ENCODE data around the gene STK32C. TPM values are rescaled to one million over a fixed set of nuclear protein-coding genes. Genes with fewer than 3 reads are reported as not detected.

The STK32C gene
- total RNA-seq, 1 donor, result 6.7 TPM

DNA sequence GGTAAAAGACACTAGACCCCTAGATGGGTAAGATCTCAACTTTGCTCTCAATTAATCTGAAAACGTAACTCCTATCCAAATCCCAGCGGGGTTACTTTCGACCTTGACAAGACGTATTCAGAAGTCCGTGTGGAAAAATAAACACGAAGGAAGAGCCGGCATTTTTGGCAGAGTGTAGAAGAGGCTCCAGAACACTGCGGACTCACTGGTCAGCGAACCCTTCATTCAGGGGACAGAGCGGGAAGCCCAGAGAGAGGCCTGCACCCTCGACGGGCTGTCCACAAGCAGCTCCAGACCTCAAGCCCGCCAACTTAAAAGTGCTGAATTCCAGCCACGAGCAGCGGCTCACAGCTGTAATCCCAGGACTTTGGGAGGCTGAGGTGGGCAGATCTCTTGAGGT, 66.3 kb downstream of the STK32C start:
- TF ChIP-seq CTCF (IDR thresholded peaks at IDR 0.05; ENCODE audit: insufficient read depth, low read length), result no peak
- no peak overlapping the region for H3K4me3 ChIP-seq (ENCODE audit: low read depth, low read length)
- no peak for DNase-seq (ENCODE audit: low read depth)

GRCh38 chr10:132241086-132241485, 66.7 kb downstream of the STK32C start:
- DNase-seq (ENCODE audit: low read depth), result no peak
- no peak for TF ChIP-seq CTCF (IDR thresholded peaks at IDR 0.05; ENCODE audit: insufficient read depth, low read length)
- H3K4me3 ChIP-seq (ENCODE audit: low read depth, low read length), result no peak overlapping the region

DNA sequence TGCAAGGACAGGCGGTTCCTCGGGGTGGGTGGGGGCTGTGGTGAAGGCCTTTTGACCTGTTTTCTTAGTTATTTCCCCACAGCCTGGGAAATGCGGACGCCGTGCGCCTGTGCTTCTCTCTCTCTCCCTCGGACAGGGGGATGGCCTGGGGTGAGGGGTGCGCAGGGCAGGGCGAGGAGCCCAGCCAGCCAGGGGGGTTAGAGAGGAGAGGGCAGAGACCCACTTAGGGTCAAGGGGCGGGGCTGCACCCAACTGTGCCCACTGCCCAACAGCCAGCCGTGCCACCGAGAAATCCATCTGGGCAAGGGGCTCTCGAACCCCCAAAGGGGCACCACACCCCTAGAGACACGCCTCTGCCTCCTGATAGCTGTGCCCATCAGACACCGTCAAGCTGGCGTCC, 67.2 kb downstream of the STK32C start:
- TF ChIP-seq CTCF (IDR thresholded peaks at IDR 0.05; ENCODE audit: insufficient read depth, low read length), result no peak
- no peak for DNase-seq (ENCODE audit: low read depth)
- H3K4me3 ChIP-seq (ENCODE audit: low read depth, low read length), result no peak overlapping the region

GRCh38 chr10:132240156-132240555, 67.6 kb downstream of the STK32C start:
- no peak for TF ChIP-seq CTCF (IDR thresholded peaks at IDR 0.05; ENCODE audit: insufficient read depth, low read length)
- H3K4me3 ChIP-seq (ENCODE audit: low read depth, low read length), result no peak overlapping the region

DNA sequence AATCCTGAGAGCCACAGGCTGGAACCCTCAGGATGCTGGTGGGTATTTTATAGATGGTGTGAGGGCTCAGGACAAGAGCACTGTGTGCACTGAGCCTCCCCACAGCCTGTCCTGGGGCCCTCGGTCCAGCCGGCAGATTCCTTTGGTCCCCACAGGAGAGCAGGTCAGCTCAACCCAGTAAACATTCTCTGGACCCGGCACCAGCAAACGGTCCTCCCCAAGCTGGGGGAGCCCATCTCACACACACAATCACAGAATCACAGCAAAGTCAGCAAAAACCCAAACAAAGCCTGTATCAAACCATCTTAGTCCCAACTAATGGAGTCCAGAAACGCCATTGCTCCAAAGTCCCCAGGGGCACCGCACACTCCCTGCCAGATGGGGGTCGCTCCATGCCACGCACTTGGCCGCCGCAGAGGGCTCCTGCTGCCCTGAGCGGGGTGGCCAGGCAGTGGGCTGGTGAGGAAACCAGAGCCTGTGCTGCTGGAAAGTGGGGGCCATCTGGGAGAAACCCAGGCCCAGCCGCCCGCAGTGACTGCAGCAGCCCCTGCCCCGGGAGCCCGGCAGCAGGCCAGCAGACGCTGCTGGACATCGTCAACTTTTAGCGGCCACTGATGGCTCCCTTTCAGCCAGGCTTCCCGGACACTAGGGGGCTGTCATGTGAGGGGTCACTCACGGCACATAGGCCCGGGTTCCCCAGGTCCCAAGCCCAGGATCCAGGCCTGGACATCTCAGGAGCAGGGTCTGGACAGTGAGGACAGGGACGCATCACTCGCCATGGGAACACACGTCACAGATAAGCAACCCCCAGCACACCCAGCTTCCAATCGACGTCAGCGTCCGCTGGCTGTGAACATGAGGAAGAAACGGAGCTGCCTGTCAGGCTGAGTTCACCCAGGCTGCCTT, 68.4 kb downstream of the STK32C start:
- peak; percentile 19 for TF ChIP-seq CTCF (IDR thresholded peaks at IDR 0.05; ENCODE audit: insufficient read depth, low read length)
- H3K4me3 ChIP-seq (ENCODE audit: low read depth, low read length), result no peak overlapping the region
- DNase-seq (ENCODE audit: low read depth), result peak; percentile 21

More at GRCh38 chr10:132240156-132240555, 67.6 kb downstream of the STK32C start:
- DNase-seq (ENCODE audit: low read depth), result no peak

GRCh38 chr10:132238371-132239125, 69.2 kb downstream of the STK32C start:
- DNase-seq (ENCODE audit: low read depth), result no peak
- no peak for TF ChIP-seq CTCF (IDR thresholded peaks at IDR 0.05; ENCODE audit: insufficient read depth, low read length)
- H3K4me3 ChIP-seq (ENCODE audit: low read depth, low read length), result no peak overlapping the region
